Neuron (in vitro differentiated cells): ENCODE data around the gene FGF22.

Source experiments
- H2AFZ ChIP-seq: one replicate; pipeline ENCODE4 v1.6.1; 2013; ENCODE audit warnings: low read depth, mild to moderate bottlenecking, inconsistent platforms, low read length, moderate library complexity
- H3K27me3 ChIP-seq: one replicate; pipeline ENCODE4 v1.6.1; 2013; ENCODE audit warnings: low read length; ENCODE audit not compliant: insufficient read depth
- H3K36me3 ChIP-seq: one replicate; pipeline ENCODE4 v1.6.1; 2013; ENCODE audit warnings: low read length; ENCODE audit not compliant: insufficient read depth
- H3K4me1 ChIP-seq: one replicate; pipeline ENCODE4 v1.6.1; 2013; ENCODE audit warnings: low read length; ENCODE audit not compliant: insufficient read depth
- H3K4me3 ChIP-seq: 2 replicates; pipeline ENCODE4 v1.5.1; 2013; ENCODE audit warnings: mild to moderate bottlenecking, low read length, moderate library complexity
- H3K9me3 ChIP-seq: one replicate; pipeline ENCODE4 v1.6.1; 2013; ENCODE audit warnings: low read length

Gene FGF22

GRCh38 chr19:645912-646778, 6.5 kb downstream of the FGF22 start:
- no peaks in the 10 kb centered on the region for H3K9me3 ChIP-seq
- H3K36me3 ChIP-seq: peaks cover 35% of the 10 kb centered on the region
- no peak overlapping the region for H3K4me3 ChIP-seq
- no peak overlapping the region for H2AFZ ChIP-seq
- H3K4me1 ChIP-seq: no peaks in the 10 kb centered on the region
- no peaks in the 10 kb centered on the region for H3K27me3 ChIP-seq

GRCh38 chr19:646779-647565, 7.3 kb downstream of the FGF22 start:
- Histone ChIP-seq H3K27me3 (no peaks in the 10 kb centered on the region), H3K4me3 (no peak overlapping the region), H3K36me3 (peaks cover 42% of the 10 kb centered on the region), H3K4me1 (no peaks in the 10 kb centered on the region), H2AFZ (no peak overlapping the region), H3K9me3 (no peaks in the 10 kb centered on the region)

- Histone ChIP-seq H3K4me3 (no peak overlapping the region), H3K36me3 (peaks cover 46% of the 10 kb centered on the region), H3K9me3 (no peaks in the 10 kb centered on the region), H3K27me3 (no peaks in the 10 kb centered on the region), H2AFZ (no peak overlapping the region), H3K4me1 (no peaks in the 10 kb centered on the region)
These were observed 8.0 kb downstream of the FGF22 start for GRCh38 chr19:647566-648284.

- Histone ChIP-seq H3K36me3 (peaks cover 46% of the 10 kb centered on the region), H3K27me3 (no peaks in the 10 kb centered on the region), H3K4me3 (no peak overlapping the region), H2AFZ (no peak overlapping the region), H3K4me1 (no peaks in the 10 kb centered on the region), H3K9me3 (no peaks in the 10 kb centered on the region)
These were observed 8.6 kb downstream of the FGF22 start for GRCh38 chr19:648305-648704.

- no peaks in the 10 kb centered on the region for H3K4me1 ChIP-seq
- no peaks in the 10 kb centered on the region for H3K9me3 ChIP-seq
- H3K36me3 ChIP-seq: peaks cover 53% of the 10 kb centered on the region
- H3K27me3 ChIP-seq: no peaks in the 10 kb centered on the region
- no peak overlapping the region for H2AFZ ChIP-seq
- H3K4me3 ChIP-seq: no peak overlapping the region
These were observed 9.5 kb downstream of the FGF22 start for GRCh38 chr19:648904-649801.

- peaks cover 58% of the 10 kb centered on the region for H3K36me3 ChIP-seq
- H3K4me3 ChIP-seq: no peak overlapping the region
- H3K9me3 ChIP-seq: no peaks in the 10 kb centered on the region
- H2AFZ ChIP-seq: no peak overlapping the region
- H3K4me1 ChIP-seq: no peaks in the 10 kb centered on the region
- no peaks in the 10 kb centered on the region for H3K27me3 ChIP-seq
These were observed 10.4 kb downstream of the FGF22 start for GRCh38 chr19:650121-650520.

GRCh38 chr19:651114-651818, 11.6 kb downstream of the FGF22 start:
- H3K4me1 ChIP-seq: no peaks in the 10 kb centered on the region
- H3K36me3 ChIP-seq: peaks cover 53% of the 10 kb centered on the region

GRCh38 chr19:651991-652390, 12.3 kb downstream of the FGF22 start:
- Histone ChIP-seq H3K36me3 (peaks cover 49% of the 10 kb centered on the region), H3K4me1 (no peaks in the 10 kb centered on the region), H2AFZ (no peak overlapping the region)

More at GRCh38 chr19:651114-651818, 11.6 kb downstream of the FGF22 start:
- Histone ChIP-seq H2AFZ (no peak overlapping the region), H3K27me3 (no peaks in the 10 kb centered on the region), H3K9me3 (no peaks in the 10 kb centered on the region), H3K4me3 (no peak overlapping the region)

GRCh38 chr19:652467-653389, 13.0 kb downstream of the FGF22 start:
- H3K27me3 ChIP-seq: no peaks in the 10 kb centered on the region
- no peak overlapping the region for H2AFZ ChIP-seq
- H3K4me1 ChIP-seq: peaks cover 2% of the 10 kb centered on the region
- no peak overlapping the region for H3K4me3 ChIP-seq
- no peaks in the 10 kb centered on the region for H3K9me3 ChIP-seq
- H3K36me3 ChIP-seq: peaks cover 46% of the 10 kb centered on the region

More at GRCh38 chr19:651991-652390, 12.3 kb downstream of the FGF22 start:
- H3K4me3 ChIP-seq: no peak overlapping the region
- no peaks in the 10 kb centered on the region for H3K9me3 ChIP-seq
- H3K27me3 ChIP-seq: no peaks in the 10 kb centered on the region

- H3K9me3 ChIP-seq: no peaks in the 10 kb centered on the region
- peaks cover 42% of the 10 kb centered on the region for H3K36me3 ChIP-seq
- no peaks in the 10 kb centered on the region for H3K27me3 ChIP-seq
- H3K4me3 ChIP-seq: no peak overlapping the region
- peaks cover 8% of the 10 kb centered on the region for H3K4me1 ChIP-seq
- no peak overlapping the region for H2AFZ ChIP-seq
These were observed 13.7 kb downstream of the FGF22 start for GRCh38 chr19:653425-653824.

GRCh38 chr19:655691-656090, 16.0 kb downstream of the FGF22 start:
- H3K36me3 ChIP-seq: peaks cover 38% of the 10 kb centered on the region

More at GRCh38 chr19:655691-656090, 16.0 kb downstream of the FGF22 start:
- Histone ChIP-seq H3K4me1 (peaks cover 19% of the 10 kb centered on the region), H2AFZ (no peak overlapping the region), H3K9me3 (no peaks in the 10 kb centered on the region), H3K27me3 (no peaks in the 10 kb centered on the region), H3K4me3 (no peak overlapping the region)
